WTC11 (cell line): ENCODE measurements around the gene NEDD4L.

ENCODE experiments used
- JUN ChIP-seq: sonication (generic); formaldehyde crosslinking; IDR thresholded peaks from 2 replicates; pipeline ENCODE4 v1.8.0; 2023; ENCODE audit warnings: mild to moderate bottlenecking, missing genetic modification reagents
- NFE2L1 ChIP-seq: sonication (generic); formaldehyde crosslinking; IDR thresholded peaks from 2 replicates; pipeline ENCODE4 v1.8.1; 2023; ENCODE audit warnings: missing genetic modification reagents
- ZBTB21 ChIP-seq: sonication (generic); formaldehyde crosslinking; IDR thresholded peaks from 2 replicates; pipeline ENCODE4 v1.8.1; 2023; ENCODE audit warnings: mild to moderate bottlenecking, missing genetic modification reagents, borderline replicate concordance
- ZNF423 ChIP-seq: fragments of 250-450 bp; sonication (Bioruptor Pico); IDR thresholded peaks from 2 replicates; pipeline ENCODE4 v2.1.2; 2022; ENCODE audit warnings: mild to moderate bottlenecking, moderate library complexity
- TF ChIP-seq, protein P1 (sequence below): fragments of 200-600 bp; IDR thresholded peaks from 2 replicates; pipeline ENCODE4 v1.8.0; 2022; ENCODE audit warnings: antibody characterized with exemption
- TF ChIP-seq, protein P2 (sequence below): sonication (generic); formaldehyde crosslinking; IDR thresholded peaks from 2 replicates; pipeline ENCODE4 v1.8.0; 2022; ENCODE audit warnings: mild to moderate bottlenecking, missing genetic modification reagents
- TF ChIP-seq, protein P3 (sequence below): sonication (generic); formaldehyde crosslinking; IDR thresholded peaks from 2 replicates; pipeline ENCODE4 v1.8.0; 2022; ENCODE audit warnings: missing genetic modification reagents

DNA sequence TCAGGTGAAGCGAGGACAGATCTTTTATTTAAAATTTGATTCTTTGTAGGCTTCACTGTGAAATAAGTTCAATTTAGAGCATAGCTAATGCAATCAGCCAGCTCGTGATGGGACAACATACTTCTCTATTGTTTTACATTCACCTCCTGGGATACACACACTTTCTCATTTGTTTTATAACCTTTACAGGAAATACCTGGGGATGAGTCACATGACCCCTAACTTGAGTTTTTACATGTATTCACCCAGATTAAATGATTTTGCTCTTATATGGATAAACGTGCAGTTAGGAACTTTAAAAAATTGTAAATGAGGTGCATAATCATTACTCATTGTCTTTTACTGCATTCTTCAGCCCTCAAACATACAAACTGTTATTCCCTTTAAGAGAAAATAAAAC is 152.1 kb downstream of the NEDD4L start:
- TF ChIP-seq NFE2L1 (CRISPR knock-in tag): no peak
- TF ChIP-seq, protein P1, sequence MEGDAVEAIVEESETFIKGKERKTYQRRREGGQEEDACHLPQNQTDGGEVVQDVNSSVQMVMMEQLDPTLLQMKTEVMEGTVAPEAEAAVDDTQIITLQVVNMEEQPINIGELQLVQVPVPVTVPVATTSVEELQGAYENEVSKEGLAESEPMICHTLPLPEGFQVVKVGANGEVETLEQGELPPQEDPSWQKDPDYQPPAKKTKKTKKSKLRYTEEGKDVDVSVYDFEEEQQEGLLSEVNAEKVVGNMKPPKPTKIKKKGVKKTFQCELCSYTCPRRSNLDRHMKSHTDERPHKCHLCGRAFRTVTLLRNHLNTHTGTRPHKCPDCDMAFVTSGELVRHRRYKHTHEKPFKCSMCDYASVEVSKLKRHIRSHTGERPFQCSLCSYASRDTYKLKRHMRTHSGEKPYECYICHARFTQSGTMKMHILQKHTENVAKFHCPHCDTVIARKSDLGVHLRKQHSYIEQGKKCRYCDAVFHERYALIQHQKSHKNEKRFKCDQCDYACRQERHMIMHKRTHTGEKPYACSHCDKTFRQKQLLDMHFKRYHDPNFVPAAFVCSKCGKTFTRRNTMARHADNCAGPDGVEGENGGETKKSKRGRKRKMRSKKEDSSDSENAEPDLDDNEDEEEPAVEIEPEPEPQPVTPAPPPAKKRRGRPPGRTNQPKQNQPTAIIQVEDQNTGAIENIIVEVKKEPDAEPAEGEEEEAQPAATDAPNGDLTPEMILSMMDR: no peak
- no peak for TF ChIP-seq JUN
- no peak for TF ChIP-seq ZNF423 (CRISPR knock-in tag)
- no peak for TF ChIP-seq ZBTB21 (CRISPR knock-in tag)
- TF ChIP-seq, protein P2, sequence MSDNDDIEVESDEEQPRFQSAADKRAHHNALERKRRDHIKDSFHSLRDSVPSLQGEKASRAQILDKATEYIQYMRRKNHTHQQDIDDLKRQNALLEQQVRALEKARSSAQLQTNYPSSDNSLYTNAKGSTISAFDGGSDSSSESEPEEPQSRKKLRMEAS: no peak
- TF ChIP-seq, protein P3, sequence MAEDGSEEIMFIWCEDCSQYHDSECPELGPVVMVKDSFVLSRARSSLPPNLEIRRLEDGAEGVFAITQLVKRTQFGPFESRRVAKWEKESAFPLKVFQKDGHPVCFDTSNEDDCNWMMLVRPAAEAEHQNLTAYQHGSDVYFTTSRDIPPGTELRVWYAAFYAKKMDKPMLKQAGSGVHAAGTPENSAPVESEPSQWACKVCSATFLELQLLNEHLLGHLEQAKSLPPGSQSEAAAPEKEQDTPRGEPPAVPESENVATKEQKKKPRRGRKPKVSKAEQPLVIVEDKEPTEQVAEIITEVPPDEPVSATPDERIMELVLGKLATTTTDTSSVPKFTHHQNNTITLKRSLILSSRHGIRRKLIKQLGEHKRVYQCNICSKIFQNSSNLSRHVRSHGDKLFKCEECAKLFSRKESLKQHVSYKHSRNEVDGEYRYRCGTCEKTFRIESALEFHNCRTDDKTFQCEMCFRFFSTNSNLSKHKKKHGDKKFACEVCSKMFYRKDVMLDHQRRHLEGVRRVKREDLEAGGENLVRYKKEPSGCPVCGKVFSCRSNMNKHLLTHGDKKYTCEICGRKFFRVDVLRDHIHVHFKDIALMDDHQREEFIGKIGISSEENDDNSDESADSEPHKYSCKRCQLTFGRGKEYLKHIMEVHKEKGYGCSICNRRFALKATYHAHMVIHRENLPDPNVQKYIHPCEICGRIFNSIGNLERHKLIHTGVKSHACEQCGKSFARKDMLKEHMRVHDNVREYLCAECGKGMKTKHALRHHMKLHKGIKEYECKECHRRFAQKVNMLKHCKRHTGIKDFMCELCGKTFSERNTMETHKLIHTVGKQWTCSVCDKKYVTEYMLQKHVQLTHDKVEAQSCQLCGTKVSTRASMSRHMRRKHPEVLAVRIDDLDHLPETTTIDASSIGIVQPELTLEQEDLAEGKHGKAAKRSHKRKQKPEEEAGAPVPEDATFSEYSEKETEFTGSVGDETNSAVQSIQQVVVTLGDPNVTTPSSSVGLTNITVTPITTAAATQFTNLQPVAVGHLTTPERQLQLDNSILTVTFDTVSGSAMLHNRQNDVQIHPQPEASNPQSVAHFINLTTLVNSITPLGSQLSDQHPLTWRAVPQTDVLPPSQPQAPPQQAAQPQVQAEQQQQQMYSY (CRISPR knock-in tag): no peak
